GM18520 (cell line): ENCODE data around the gene MAD1L1.
"Not testable (repeated sequence)": the region's sequence is repeated elsewhere in the genome, so short reads cannot be mapped to it uniquely, and the experiment has no call there.

Source experiments
- ATAC-seq: cut with Tn5 transposase; IDR thresholded peaks from one replicate; pipeline ENCODE4 v1.9.1; 2021; ENCODE audit not compliant: unreplicated experiment

The MAD1L1 gene

GRCh38 chr7:1831471-1831870 lies 401.3 kb downstream of the MAD1L1 start:
- not testable (repeated sequence) for ATAC-seq

- ATAC-seq: not testable (repeated sequence)
These were observed 403.1 kb downstream of the MAD1L1 start for GRCh38 chr7:1829668-1830067.

GRCh38 chr7:1829111-1829510 lies 403.6 kb downstream of the MAD1L1 start:
- ATAC-seq: no peak

GRCh38 chr7:1828170-1828569 lies 404.6 kb downstream of the MAD1L1 start:
- ATAC-seq: not testable (repeated sequence)

- not testable (repeated sequence) for ATAC-seq
These were observed 405.2 kb downstream of the MAD1L1 start for GRCh38 chr7:1827521-1827981.

GRCh38 chr7:1826931-1827330 lies 405.8 kb downstream of the MAD1L1 start:
- ATAC-seq: not testable (repeated sequence)

GRCh38 chr7:1825897-1826741 lies 406.6 kb downstream of the MAD1L1 start:
- ATAC-seq: no peak

- ATAC-seq: not testable (repeated sequence)
These were observed 407.2 kb downstream of the MAD1L1 start for GRCh38 chr7:1825647-1825896.

- ATAC-seq: not testable (repeated sequence)
These were observed 407.7 kb downstream of the MAD1L1 start for GRCh38 chr7:1824882-1825646.

- not testable (repeated sequence) for ATAC-seq
These were observed 408.4 kb downstream of the MAD1L1 start for GRCh38 chr7:1824151-1824881.

GRCh38 chr7:1823376-1824150 lies 409.2 kb downstream of the MAD1L1 start:
- ATAC-seq: no peak

- ATAC-seq: no peak
These were observed 413.4 kb downstream of the MAD1L1 start for GRCh38 chr7:1819259-1819841.

GRCh38 chr7:1818575-1819258 lies 414.0 kb downstream of the MAD1L1 start:
- no peak for ATAC-seq

- no peak for ATAC-seq
These were observed 415.6 kb downstream of the MAD1L1 start for GRCh38 chr7:1817061-1817712.

- ATAC-seq: not testable (repeated sequence)
These were observed 416.3 kb downstream of the MAD1L1 start for GRCh38 chr7:1816451-1816850.

GRCh38 chr7:1815551-1816281 lies 417.0 kb downstream of the MAD1L1 start:
- ATAC-seq: not testable (repeated sequence)

- ATAC-seq: no peak
These were observed 417.7 kb downstream of the MAD1L1 start for GRCh38 chr7:1815051-1815481.

GRCh38 chr7:1814089-1814811 lies 418.5 kb downstream of the MAD1L1 start:
- ATAC-seq: no peak
